Testis (tissue), 3 donors: ENCODE results near the gene SYTL2. TPM values are rescaled to one million over a fixed set of nuclear protein-coding genes. Genes with fewer than 3 reads are reported as not detected.

Experiments used
- DNase-seq: peaks from one replicate; pipeline ENCODE4 v3.0.0-alpha.2; 2019
- H3K27ac ChIP-seq, 2 donors: fragments of 200-600 bp; sonication (generic); one replicate each; pipeline ENCODE4 v1.5.1; 2019
- H3K27me3 ChIP-seq: fragments of 200-600 bp; sonication (generic); one replicate; pipeline ENCODE4 v1.5.1; 2019
- H3K36me3 ChIP-seq: fragments of 200-600 bp; sonication (generic); one replicate; pipeline ENCODE4 v1.5.1; 2017; ENCODE audit warnings: low read depth; ENCODE audit errors: missing control alignments
- H3K4me1 ChIP-seq: fragments of 200-600 bp; sonication (generic); one replicate; pipeline ENCODE4 v1.5.1; 2019
- H3K4me3 ChIP-seq, 2 donors: fragments of 200-600 bp; sonication (generic); one replicate each; pipeline ENCODE4 v1.5.1; 2017 to 2019
- H3K9me3 ChIP-seq: fragments of 200-600 bp; sonication (generic); one replicate; pipeline ENCODE4 v1.5.1; 2017
- POLR2A ChIP-seq: fragments of 450-650 bp; IDR thresholded peaks from one replicate; pipeline ENCODE4 v1.6.1; 2017; ENCODE audit warnings: antibody characterized with exemption, mild to moderate bottlenecking, moderate library complexity
- WGBS, 2 donors: methylation state at CpG; one replicate each; pipeline ENCODE4 v1.1.5; 2018; 5-methylcytosine and 5-hydroxymethylcytosine counted together
- intact Hi-C: fragments of 100-400 bp; cut with DNase I; formaldehyde crosslinking; loops from one replicate; pipeline ENCODE4 v1.15.1; 2023; ENCODE audit warnings: low total_unique reads
- polyA plus RNA-seq: library from polyadenylated mRNA; stranded (reverse); fragments of 350-450 nt; fragmentation: Illumina TruSeq; extraction: RNeasy Lipid Tissue Mini Kit (QIAGEN cat#74804); gene quantifications from one replicate; pipeline ENCODE4 v1.2.3, GENCODE V29; 2014; ENCODE audit warnings: low read depth, low replicate concordance; ENCODE audit not compliant: insufficient read depth
- total RNA-seq, 2 donors: library from RNA; depleted of rRNA; stranded (reverse); fragments of >200 nt; gene quantifications; one replicate each; pipeline ENCODE4 v1.2.3, GENCODE V29; 2016
- TF ChIP-seq, protein P1 (sequence below), 3 experiments: fragments of 450-650 bp in 2 of 3; fragments of 200-600 bp in 1 of 3; sonication (generic) in 1 of 3; IDR thresholded peaks; one replicate each; pipeline ENCODE4 v1.5.1; 2016 to 2019; ENCODE audit warnings: antibody characterized with exemption in 3 of 3, mild to moderate bottlenecking in 2 of 3, moderate library complexity in 1 of 3

The SYTL2 gene
- total and polyA plus RNA-seq, 3 donors from 2014 or later, result 12.3 to 16.9 (median 14.4) TPM

DNA sequence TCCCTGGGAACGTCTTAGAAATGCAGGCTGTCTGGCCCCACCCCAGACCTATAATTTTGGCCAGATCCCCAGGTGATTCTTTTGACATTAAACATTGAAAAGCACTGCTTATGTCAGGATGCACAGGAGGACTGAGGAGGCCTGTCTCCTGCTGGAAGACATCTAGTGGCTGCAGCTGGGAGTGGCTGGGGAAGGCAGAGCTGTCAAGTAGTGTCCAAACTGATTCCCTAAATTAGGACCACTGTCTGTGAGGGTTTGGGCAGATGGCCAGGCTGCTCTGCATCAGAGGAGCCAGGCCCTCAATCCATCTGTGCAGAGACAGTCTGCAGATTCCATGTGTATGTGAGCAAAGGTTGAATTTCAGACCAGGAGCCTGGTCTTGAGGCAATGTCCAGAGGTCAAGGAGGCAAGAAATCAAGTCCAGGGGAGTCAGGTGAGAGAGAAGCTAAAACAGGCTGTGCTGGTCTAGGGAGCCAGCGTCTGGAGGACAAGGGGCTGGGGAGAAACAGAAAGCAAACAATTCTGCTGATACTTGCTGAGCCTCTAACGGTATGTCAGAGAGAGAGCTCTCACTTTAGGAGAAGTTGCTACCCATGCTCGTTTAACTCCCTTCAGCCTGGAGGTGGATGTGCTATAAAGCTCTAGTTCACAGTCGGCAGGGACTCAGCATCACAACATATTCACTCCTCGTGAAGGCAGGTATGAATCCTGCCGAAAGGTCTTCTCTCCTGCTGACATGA lies 15.3 kb upstream of the SYTL2 start:
- DNase-seq, result peak; percentile 54
- WGBS, 2 donors, result 56 to 74% methylated on average over 7 of the region's 7 CpGs
- Histone ChIP-seq H3K27me3 (no peaks in the 10 kb centered on the region), H3K4me3 (no peak overlapping the region), H3K9me3 (no peaks in the 10 kb centered on the region), H3K36me3 (no peaks in the 10 kb centered on the region), H3K27ac (no peak overlapping the region), H3K4me1 (no peaks in the 10 kb centered on the region)
- no peak for TF ChIP-seq POLR2A
- TF ChIP-seq, protein P1, sequence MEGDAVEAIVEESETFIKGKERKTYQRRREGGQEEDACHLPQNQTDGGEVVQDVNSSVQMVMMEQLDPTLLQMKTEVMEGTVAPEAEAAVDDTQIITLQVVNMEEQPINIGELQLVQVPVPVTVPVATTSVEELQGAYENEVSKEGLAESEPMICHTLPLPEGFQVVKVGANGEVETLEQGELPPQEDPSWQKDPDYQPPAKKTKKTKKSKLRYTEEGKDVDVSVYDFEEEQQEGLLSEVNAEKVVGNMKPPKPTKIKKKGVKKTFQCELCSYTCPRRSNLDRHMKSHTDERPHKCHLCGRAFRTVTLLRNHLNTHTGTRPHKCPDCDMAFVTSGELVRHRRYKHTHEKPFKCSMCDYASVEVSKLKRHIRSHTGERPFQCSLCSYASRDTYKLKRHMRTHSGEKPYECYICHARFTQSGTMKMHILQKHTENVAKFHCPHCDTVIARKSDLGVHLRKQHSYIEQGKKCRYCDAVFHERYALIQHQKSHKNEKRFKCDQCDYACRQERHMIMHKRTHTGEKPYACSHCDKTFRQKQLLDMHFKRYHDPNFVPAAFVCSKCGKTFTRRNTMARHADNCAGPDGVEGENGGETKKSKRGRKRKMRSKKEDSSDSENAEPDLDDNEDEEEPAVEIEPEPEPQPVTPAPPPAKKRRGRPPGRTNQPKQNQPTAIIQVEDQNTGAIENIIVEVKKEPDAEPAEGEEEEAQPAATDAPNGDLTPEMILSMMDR (IDR thresholded peaks at IDR 0.05), result peak in 2 of 3 experiments; percentile 31 to 32
- intact Hi-C loops, result no loop called here

DNA sequence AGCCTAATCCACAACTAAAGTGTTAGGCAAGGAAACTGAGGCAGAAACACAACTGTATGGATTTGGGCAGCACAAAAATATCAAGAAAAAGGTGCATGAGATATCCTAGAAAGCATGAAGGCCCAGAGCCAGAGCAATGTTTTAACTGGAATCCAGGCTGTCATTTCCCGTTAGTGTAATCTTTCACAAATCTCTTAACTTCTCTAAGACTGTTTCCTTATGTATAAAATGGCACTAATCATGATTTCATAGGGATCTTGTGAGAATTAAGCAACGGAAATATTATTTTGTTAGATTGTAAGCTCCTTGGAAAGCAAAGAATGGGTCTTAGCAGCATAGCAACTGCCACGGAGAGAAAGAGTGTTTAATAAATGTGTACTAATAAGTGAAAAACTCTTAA lies 14.7 kb upstream of the SYTL2 start:
- no peak overlapping the region for H3K4me3 ChIP-seq
- H3K27me3 ChIP-seq, result no peaks in the 10 kb centered on the region
- H3K27ac ChIP-seq, result no peak overlapping the region
- DNase-seq, result no peak
- TF ChIP-seq, protein P1 (IDR thresholded peaks at IDR 0.05), result no peak
- no peak for TF ChIP-seq POLR2A
- intact Hi-C loops, result no loop called here
- H3K9me3 ChIP-seq, result no peaks in the 10 kb centered on the region
- H3K36me3 ChIP-seq, result no peaks in the 10 kb centered on the region
- 68 to 76% methylated on average over 3 of the region's 3 CpGs for WGBS, 2 donors
- H3K4me1 ChIP-seq, result no peaks in the 10 kb centered on the region

DNA sequence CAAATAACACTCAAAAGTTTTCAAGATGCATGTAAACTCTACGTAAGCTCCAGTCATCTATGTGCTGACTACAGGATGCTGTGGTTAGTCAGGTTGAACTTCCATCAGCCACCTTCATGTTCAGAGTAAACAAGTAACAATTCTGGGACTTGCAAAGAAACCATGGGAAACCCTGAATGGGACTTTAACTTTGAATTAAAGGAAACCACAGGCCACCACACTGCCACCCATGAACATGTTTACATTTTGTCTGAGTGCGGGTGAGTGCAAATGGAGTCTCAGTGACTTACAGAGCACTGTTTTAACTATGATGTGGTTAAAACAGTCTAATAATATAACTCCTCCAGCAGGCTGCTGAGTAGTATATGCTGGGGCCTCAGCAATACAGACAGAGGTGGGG lies 12.9 kb upstream of the SYTL2 start:
- 92% methylated on average over 2 of the region's 2 CpGs for WGBS, 2 donors
- intact Hi-C loops, result no loop called here

DNA sequence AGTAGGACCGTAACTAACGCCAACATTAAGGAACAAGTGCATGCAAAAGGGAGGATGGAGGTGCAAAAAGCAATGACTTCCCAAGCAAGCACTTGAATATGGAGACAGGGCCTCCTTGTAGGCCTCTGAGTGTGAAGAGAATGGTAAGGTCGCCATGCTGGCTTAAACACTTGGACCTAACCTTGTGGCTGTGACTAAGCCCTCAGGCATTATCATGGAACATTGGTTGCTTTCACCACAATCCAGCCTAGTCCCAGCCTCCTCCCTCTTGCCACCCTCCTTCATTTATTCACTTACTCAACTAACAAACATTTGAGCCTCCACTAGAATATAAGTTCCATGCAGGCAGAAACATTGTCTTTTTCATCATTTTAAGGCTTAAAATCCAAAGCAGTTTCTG lies 11.9 kb upstream of the SYTL2 start:
- TF ChIP-seq, protein P1 (IDR thresholded peaks at IDR 0.05), result no peak
- no peak for TF ChIP-seq POLR2A
- Histone ChIP-seq H3K27me3 (no peaks in the 10 kb centered on the region), H3K4me3 (no peak overlapping the region), H3K36me3 (no peaks in the 10 kb centered on the region), H3K27ac (no peak overlapping the region), H3K4me1 (no peaks in the 10 kb centered on the region), H3K9me3 (no peaks in the 10 kb centered on the region)
- intact Hi-C loops, result no loop called here
- 95% methylated on average over 3 of the region's 3 CpGs for WGBS, 2 donors
- no peak for DNase-seq

More for the DNA sequence above, 12.9 kb upstream of the SYTL2 start:
- TF ChIP-seq POLR2A, result no peak
- TF ChIP-seq, protein P1 (IDR thresholded peaks at IDR 0.05), result no peak
- no peaks in the 10 kb centered on the region for H3K36me3 ChIP-seq
- no peaks in the 10 kb centered on the region for H3K27me3 ChIP-seq
- H3K4me1 ChIP-seq, result no peaks in the 10 kb centered on the region
- no peak overlapping the region for H3K27ac ChIP-seq
- H3K9me3 ChIP-seq, result no peaks in the 10 kb centered on the region
- no peak overlapping the region for H3K4me3 ChIP-seq
- DNase-seq, result no peak

DNA sequence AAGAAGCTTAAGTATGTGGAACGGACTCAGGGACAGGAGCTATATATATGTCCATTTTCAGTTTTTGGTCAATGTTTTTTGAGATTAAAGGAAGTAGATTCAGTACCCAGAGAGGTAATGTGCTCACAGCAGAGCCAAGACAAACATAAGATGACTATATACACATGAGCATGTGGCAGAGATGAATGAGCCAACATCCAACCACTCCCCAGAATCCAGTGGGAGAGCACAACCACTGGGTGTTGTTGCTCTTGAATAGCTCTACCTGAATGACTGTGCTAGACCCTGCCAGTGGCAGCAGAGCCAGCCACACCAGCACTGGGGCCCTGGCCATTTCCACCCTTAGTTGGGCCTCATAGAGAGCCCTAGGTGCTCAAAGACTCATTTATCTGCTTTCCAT lies 10.7 kb upstream of the SYTL2 start:
- TF ChIP-seq, protein P1 (IDR thresholded peaks at IDR 0.05), result no peak
- no peak for TF ChIP-seq POLR2A

More for the DNA sequence above, 10.7 kb upstream of the SYTL2 start:
- H3K9me3 ChIP-seq, result no peaks in the 10 kb centered on the region
- intact Hi-C loops, result no loop called here
- H3K27me3 ChIP-seq, result no peaks in the 10 kb centered on the region
- no peaks in the 10 kb centered on the region for H3K36me3 ChIP-seq
- 86 to 89% methylated on average over 1 of the region's 1 CpG for WGBS, 2 donors
- no peak overlapping the region for H3K27ac ChIP-seq
- DNase-seq, result no peak
- no peaks in the 10 kb centered on the region for H3K4me1 ChIP-seq
- H3K4me3 ChIP-seq, result no peak overlapping the region
